ENCODE measurements around the gene PSMD5.
"Not testable (repeated sequence)": the region's sequence is repeated elsewhere in the genome, so short reads cannot be mapped to it uniquely, and the experiment has no call there.

The PSMD5 gene

DNA sequence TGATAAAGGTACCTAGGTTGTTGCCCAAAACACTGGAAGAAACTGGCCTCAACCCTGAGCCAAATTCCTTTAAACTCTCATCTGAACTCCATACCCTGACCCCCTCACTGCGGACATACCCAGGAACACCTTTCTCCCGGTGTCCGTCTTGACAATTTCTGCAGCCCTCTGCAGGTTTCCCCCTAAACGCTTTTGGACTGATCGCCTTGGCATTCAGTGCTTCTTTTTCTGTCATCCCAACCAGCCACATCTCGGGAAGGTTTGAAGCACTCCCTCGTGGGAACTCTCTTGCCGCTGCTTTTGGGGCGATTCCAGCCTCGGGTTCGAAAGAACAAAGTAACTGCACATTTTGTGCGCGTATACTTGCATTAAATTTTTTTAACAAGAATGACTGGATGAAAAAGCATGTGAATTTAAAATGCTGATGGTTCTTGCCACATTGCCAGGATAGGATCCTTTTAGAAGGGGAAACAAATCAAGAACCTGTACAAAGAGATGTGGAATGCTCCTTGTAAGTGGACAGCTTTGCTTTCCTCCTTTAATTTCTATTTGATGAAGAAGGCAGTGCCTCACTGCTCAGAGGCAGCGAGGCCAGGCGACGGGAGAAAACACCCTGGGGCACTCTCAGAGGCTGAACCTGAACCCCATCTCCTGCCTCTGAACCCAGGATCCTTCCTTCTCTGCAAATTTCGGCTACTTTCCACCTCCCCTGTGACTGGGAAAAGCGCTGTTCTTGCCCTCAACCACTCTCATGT lies 615 bp downstream of the PSMD5 start:
- peak; percentile 37 to 50 for DNase-seq (ENCODE audit: low read depth in 1 of 2, low spot score in 1 of 2)
- in situ Hi-C loops (cut with HindIII; ENCODE audit: low pct_unique_long_range_greater_than_20kb, low sequenced_read_pairs), result no loop called here

DNA sequence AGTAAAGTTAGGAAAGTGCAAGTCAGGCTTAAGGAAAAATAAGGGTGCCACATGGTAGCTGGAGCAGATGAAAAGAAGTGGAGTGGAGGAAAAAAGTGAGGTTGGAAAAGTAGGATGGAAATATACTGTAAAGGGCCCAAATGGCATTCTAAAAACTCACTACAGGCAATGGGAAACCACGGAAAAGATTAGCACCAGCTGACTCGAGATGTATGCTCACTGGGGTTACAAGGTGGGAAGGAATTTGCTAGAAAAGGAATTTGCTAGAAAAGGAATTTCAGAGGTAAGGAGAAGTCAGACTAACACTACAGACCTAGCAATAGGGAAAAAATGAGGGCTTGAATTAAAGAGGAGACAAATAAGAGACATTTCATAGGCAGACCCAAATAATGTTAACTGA lies 3.6 kb downstream of the PSMD5 start:
- in situ Hi-C loops (cut with HindIII; ENCODE audit: low pct_unique_long_range_greater_than_20kb, low sequenced_read_pairs), result no loop called here
- DNase-seq (ENCODE audit: low read depth in 1 of 2, low spot score in 1 of 2), result no peak
- no peak for TF ChIP-seq JUND (IDR thresholded peaks at IDR 0.05; ENCODE audit: low read depth)

More for the DNA sequence above, 615 bp downstream of the PSMD5 start:
- no peak for TF ChIP-seq JUND (IDR thresholded peaks at IDR 0.05; ENCODE audit: low read depth)

DNA sequence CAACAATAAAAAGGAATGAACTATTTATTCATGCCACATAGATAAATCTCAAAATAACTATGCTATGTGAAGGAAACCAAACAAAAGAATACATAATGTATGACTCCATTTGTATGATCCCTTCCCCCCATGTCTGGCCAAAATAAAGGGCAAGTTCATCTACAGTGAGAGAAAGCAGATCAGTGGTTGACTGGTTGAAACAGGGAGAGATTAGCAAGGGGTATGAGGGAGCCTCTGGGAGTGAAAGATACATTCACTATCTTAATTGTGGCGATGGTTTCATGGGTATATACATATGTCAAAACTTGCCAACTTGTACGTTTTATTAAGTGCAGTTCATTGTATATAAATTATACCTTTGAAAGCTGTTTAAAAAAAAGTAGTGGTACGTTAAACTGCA lies 4.8 kb downstream of the PSMD5 start:
- TF ChIP-seq JUND (IDR thresholded peaks at IDR 0.05; ENCODE audit: low read depth), result no peak
- no peak for DNase-seq (ENCODE audit: low read depth in 1 of 2, low spot score in 1 of 2)
- in situ Hi-C loops (cut with HindIII; ENCODE audit: low pct_unique_long_range_greater_than_20kb, low sequenced_read_pairs), result no loop called here

DNA sequence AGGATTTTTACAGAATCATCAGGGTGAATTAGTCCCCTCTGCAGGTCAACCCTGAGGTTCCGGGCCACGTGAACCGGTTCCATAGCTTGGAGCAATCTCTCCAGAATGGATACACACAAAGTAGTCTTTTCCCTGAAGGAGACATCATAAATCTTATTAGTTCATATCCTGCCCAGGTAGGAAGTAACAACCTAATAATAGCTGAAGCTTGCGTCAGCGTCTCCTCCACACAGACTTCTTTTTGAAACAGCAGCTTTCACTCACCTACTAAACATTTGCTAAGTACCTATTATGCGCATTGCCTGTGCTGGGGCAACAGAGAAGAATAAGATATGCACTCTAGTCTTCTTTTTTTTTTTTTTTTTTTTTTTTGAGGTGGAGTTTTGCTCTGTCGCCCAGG lies 9.4 kb downstream of the PSMD5 start:
- TF ChIP-seq JUND (IDR thresholded peaks at IDR 0.05; ENCODE audit: low read depth), result no peak
- DNase-seq (ENCODE audit: low read depth in 1 of 2, low spot score in 1 of 2), result no peak
- in situ Hi-C loops (cut with HindIII; ENCODE audit: low pct_unique_long_range_greater_than_20kb, low sequenced_read_pairs), result no loop called here

DNA sequence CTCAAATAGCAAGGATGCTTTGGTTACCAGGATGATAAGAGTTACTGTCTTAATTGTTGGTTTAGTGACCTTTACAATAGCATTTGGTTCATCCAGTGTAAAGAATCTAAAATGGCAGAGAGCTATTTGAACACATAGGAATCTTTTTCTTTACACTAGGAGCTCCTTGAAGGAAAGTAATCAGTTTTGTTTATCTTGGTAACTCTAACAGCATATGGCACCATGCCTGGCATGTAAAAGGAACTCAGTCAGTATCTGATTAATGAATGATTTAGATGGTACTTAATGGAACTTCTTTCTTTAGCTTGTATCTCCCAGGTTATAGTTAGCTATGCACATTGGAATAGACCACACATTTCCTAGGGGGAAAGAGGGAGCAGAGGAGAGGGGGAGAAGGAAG lies 9.9 kb downstream of the PSMD5 start:
- in situ Hi-C loops (cut with HindIII; ENCODE audit: low pct_unique_long_range_greater_than_20kb, low sequenced_read_pairs), result no loop called here
- TF ChIP-seq JUND (IDR thresholded peaks at IDR 0.05; ENCODE audit: low read depth), result no peak
- no peak for DNase-seq (ENCODE audit: low read depth in 1 of 2, low spot score in 1 of 2)

DNA sequence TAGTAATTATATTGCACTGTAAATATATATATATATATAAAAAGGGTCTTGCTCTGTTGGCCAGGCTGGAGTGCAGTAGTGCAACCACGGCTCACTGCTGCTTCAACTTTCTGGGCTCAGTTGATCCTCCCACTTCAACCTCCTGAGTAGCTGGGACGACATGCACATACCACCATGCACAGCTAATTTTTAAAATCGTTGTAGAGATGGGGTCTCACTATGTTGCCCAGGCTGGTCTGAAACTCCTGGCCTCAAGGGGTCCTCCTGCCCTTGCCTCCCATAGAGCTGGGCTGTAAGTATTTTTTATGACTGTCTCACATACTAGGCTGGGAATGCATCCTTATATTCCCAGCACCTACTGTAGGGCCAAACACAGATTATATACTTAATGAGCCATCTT lies 11.9 kb downstream of the PSMD5 start:
- TF ChIP-seq JUND (IDR thresholded peaks at IDR 0.05; ENCODE audit: low read depth), result no peak
- no peak for DNase-seq (ENCODE audit: low read depth in 1 of 2, low spot score in 1 of 2)
- in situ Hi-C loops (cut with HindIII; ENCODE audit: low pct_unique_long_range_greater_than_20kb, low sequenced_read_pairs), result no loop called here

DNA sequence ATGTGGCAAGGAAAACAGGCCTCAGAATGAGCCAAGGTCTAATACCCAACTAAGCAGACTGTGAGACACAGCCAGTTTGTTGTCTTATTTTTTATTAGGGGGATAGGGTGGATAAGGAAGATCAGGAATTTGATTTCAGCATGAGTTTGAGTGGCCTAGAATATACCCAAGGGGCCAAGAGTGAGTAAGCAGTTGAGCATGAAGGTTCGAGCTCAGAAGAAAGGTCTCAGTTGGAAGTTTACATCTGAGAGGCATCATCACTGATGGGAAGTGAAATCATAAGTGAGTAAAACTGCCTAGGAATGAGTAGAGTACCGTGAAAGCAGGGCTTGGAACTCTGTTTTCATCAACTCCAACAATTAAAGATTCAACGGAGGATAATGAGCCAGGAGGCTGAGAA lies 12.6 kb downstream of the PSMD5 start:
- no peak for DNase-seq (ENCODE audit: low read depth in 1 of 2, low spot score in 1 of 2)
- TF ChIP-seq JUND (IDR thresholded peaks at IDR 0.05; ENCODE audit: low read depth), result no peak
- in situ Hi-C loops (cut with HindIII; ENCODE audit: low pct_unique_long_range_greater_than_20kb, low sequenced_read_pairs), result no loop called here

DNA sequence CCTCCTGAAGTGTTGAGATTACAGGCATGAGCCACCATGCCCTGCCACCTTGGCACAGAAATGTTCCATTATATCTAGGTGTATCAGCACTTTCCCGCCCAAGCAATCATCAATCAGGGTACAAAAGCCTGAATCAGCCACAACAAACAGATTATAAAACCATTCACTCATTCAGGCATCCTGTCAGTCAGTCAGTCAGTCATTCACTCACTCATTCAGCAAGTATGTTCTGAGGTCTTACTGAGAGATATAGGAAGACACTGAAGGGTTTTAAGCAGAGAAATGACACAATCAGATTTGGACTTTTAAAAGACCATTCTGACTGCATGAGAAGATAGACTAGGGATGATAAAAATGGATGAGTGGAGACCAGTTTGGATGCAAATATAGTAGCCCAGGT lies 13.1 kb downstream of the PSMD5 start:
- in situ Hi-C loops (cut with HindIII; ENCODE audit: low pct_unique_long_range_greater_than_20kb, low sequenced_read_pairs), result no loop called here

DNA sequence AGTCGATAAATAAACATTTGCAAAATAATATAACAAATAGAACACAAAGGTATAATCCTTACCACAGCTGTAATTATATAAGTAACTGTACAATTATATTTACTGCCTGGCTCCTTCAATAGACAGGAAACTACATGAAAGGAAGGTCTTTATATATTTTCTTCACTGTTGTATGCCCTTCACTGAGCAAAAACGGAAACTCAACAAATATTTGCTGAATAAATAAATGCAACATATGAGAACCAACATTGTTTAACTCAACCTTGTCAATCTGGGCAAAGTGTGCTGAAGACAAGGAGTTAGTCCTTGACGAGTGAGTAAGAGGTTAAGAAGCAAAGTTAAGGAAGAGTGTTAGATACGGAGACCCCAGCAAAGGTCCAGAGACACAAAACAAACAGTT lies 22.6 kb downstream of the PSMD5 start:
- in situ Hi-C loops (cut with HindIII; ENCODE audit: low pct_unique_long_range_greater_than_20kb, low sequenced_read_pairs), result no loop called here
- no peak for TF ChIP-seq JUND (IDR thresholded peaks at IDR 0.05; ENCODE audit: low read depth)
- peak in 1 of 2 experiments; percentile 42 for DNase-seq (ENCODE audit: low read depth in 1 of 2, low spot score in 1 of 2)

More for the DNA sequence above, 13.1 kb downstream of the PSMD5 start:
- TF ChIP-seq JUND (IDR thresholded peaks at IDR 0.05; ENCODE audit: low read depth), result no peak
- DNase-seq (ENCODE audit: low read depth in 1 of 2, low spot score in 1 of 2), result no peak

DNA sequence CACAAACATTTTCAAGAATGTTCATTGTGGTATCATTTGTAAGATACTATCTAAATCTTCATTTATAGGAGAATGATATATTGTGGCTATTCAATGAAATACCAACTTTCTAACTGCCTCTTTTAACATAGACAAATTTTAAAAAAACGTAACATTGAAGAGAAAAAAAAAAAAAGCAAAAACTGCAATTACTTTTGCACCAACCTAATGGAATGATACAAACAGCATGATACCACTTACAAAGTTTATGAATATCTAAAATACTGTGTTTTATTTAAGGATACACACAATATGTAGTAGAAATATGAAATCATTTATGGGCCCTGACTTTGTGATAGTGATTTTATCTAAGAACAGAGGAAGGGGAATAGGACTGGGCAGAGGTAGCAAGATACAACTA lies 24.1 kb downstream of the PSMD5 start:
- TF ChIP-seq JUND (IDR thresholded peaks at IDR 0.05; ENCODE audit: low read depth), result no peak
- no peak for DNase-seq (ENCODE audit: low read depth in 1 of 2, low spot score in 1 of 2)
- in situ Hi-C loops (cut with HindIII; ENCODE audit: low pct_unique_long_range_greater_than_20kb, low sequenced_read_pairs), result no loop called here

DNA sequence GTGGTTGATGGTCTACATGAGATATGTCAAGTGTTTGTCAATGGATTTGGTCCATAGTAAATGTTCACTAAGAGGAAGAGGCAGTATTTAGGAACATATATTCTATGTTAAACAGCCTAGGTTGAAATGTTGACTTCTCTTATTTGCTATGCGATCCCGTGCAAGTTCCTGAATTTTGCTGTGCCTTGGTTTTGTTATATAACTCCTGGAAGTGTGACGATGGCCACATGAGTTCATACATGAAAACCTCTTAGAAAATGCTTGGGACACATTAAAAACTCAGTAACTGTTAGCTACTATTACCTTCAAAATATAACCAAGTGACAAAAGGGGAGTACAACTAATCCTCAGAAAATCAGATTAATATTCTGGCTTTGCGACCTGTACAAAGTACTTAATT lies 27.6 kb downstream of the PSMD5 start:
- DNase-seq (ENCODE audit: low read depth in 1 of 2, low spot score in 1 of 2), result no peak
- no peak for TF ChIP-seq JUND (IDR thresholded peaks at IDR 0.05; ENCODE audit: low read depth)
- in situ Hi-C loops (cut with HindIII; ENCODE audit: low pct_unique_long_range_greater_than_20kb, low sequenced_read_pairs), result no loop called here

DNA sequence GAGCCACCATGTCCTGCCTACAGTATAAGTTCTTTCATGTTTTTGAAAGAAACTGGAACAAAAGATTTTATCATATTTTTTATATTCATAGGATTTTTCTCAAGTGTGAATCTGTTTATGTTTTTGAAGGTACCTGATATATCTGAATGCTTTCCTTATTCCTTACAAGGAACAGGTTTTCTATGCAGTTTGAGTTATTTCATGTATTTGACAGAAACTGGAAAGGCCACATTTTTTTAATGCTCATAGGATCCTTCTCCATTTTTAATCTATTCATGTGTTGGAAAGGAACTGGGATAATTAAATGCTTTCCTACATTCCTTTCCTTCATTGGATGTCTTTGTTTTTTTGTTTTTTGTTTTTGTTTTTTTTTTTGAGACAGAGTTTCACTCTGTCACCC lies 33.8 kb downstream of the PSMD5 start:
- no peak for TF ChIP-seq JUND (IDR thresholded peaks at IDR 0.05; ENCODE audit: low read depth)
- DNase-seq (ENCODE audit: low read depth in 1 of 2, low spot score in 1 of 2), result no peak
- in situ Hi-C loops (cut with HindIII; ENCODE audit: low pct_unique_long_range_greater_than_20kb, low sequenced_read_pairs), result no loop called here

DNA sequence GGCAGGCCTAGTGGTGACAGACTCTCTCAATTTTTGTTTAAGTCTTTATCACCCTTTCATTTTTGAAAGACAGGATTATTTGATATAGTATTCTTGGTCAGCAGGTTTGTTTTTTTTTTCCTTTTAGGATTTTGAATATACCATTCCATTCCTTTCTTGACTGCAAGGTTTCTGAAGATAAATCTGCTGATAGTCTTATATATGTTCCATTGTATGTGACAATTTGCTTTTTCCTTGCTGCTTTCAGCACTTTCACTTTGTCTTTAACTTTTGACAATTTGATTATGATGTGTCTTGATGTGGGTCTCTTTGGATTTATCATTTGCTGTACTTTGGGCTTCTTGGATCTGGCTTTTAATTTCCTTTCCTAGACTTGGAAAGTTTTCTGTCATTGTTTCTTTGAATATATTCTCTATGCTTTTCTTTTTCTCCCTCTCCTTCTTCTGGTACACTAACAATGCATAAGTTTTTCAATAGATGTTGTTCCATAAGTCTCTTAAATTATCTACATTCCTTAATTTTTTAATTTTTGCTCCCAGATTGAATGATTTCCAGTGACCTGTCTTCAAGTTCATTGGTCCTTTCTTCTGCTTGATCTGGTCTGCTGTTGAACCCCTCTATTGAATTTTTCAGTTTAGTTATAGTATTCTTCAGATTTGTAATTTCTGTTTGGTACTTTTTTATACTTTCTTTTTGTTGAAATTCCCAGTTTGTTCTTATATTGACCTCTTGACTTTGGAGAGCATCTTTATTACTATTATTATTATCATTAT lies 34.9 kb downstream of the PSMD5 start:
- TF ChIP-seq JUND (IDR thresholded peaks at IDR 0.05; ENCODE audit: low read depth), result no peak
- DNase-seq (ENCODE audit: low read depth in 1 of 2, low spot score in 1 of 2), result no peak
- in situ Hi-C loops (cut with HindIII; ENCODE audit: low pct_unique_long_range_greater_than_20kb, low sequenced_read_pairs), result no loop called here

DNA sequence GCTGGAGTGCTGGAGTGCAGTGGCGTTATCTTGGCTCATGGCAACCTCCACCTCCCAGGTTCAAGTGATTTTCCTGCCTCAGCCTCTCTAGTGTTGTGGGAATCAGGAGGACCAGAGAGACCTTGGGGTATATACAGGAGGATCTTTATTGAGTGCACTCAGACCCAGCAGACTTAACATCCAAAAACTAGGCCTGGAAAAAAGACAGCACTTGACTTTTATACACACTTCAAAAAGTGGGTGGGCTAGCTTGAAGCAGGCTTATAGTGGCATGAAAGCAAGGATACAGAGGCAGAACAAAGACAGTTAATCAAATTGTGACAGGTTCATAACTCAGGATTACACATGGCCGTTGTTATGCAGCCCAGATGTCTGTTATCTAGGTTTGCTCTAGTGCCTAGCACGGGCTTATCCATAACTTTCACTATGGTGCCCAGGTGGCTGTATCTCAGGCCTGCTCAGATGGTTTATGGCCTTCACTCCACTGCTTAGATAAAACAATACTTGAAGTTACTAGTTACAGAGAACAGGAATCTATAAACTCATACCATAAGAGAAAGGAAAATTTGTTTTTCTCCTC lies 37.8 kb downstream of the PSMD5 start:
- DNase-seq (ENCODE audit: low read depth in 1 of 2, low spot score in 1 of 2); in situ Hi-C loops (cut with HindIII; ENCODE audit: low pct_unique_long_range_greater_than_20kb, low sequenced_read_pairs): not testable (repeated sequence)

Measured in T47D (cell line).